Muscle of arm (tissue), 12 donors: ENCODE data around the gene MLC1. TPM values are rescaled to one million over a fixed set of nuclear protein-coding genes. Genes with fewer than 3 reads are reported as not detected.

Experiments used
- DNase-seq: peaks from one replicate; pipeline ENCODE4 v3.0.0-alpha.2; 2013
- polyA plus RNA-seq, 12 donors: library from polyadenylated mRNA; unstranded; fragments of 120-200 nt; gene quantifications; one replicate each; pipeline ENCODE4 v1.2.1, GENCODE V29; 2013; ENCODE audit not compliant: insufficient read length in 12 of 12

MLC1 gene
- polyA plus RNA-seq, 12 donors, result 0.59 to 3.3 (median 0.93) TPM; not detected in 2

- no peak for DNase-seq
These were observed 68.1 kb downstream of the MLC1 start for GRCh38 chr22:50016988-50017700.

DNA sequence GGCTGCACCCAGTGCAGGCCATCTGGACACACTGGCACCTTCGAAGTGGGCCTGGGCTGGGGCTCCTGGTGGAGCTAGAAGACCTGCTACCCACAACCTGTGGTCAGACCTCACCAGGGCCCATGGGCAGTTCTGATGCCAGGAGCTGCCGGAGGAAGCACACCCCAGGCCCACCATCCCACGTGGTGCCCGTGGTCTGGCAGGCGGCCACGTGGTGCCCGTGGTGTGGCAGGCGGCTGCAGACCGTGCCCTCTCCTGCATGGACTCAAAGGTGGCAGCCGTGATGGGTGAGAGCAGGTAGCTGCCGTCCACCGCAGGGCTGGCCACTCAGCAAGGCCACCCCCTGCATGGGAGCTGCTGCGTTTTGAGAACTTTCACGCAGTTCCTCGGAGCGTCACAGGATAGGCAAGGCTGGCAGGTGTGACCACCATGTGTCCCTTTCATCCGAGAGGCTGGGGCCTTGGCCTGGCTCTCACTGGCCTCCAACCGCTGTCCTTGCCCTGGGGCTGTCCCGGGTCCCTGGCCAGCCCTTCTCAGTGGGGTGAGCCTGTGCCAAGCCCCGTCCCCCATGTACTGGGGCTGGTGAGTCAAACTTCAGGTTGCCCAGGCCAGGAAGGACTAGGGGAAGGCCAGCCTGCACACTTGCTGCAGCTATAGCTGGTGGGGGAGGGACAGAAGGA lies 68.8 kb downstream of the MLC1 start:
- DNase-seq, result no peak

GRCh38 chr22:50015451-50016307 lies 69.5 kb downstream of the MLC1 start:
- DNase-seq, result no peak

GRCh38 chr22:50014655-50015401 lies 70.4 kb downstream of the MLC1 start:
- DNase-seq, result no peak

DNA sequence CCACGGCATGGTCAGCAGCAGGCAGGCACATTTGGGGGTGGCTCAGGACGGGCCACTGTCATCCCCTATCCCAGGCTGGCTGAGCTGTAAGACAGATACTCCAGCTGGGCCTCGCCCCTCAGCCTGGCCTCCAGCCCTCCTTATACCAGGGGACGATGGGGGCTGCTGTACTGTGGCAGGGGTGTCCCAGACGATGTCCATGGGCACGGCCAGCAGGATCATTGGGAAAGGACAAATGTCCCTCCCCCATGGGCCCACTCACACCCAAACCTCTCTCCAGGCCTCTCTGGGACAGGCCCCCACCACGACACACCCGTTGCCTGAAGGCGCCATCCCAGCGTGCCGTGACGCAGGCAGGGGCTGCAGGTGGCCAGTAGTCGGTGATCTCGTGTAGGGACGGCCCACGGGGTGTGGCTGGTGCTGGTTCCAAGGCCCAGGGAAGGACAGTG lies 71.1 kb downstream of the MLC1 start:
- DNase-seq, result no peak

DNA sequence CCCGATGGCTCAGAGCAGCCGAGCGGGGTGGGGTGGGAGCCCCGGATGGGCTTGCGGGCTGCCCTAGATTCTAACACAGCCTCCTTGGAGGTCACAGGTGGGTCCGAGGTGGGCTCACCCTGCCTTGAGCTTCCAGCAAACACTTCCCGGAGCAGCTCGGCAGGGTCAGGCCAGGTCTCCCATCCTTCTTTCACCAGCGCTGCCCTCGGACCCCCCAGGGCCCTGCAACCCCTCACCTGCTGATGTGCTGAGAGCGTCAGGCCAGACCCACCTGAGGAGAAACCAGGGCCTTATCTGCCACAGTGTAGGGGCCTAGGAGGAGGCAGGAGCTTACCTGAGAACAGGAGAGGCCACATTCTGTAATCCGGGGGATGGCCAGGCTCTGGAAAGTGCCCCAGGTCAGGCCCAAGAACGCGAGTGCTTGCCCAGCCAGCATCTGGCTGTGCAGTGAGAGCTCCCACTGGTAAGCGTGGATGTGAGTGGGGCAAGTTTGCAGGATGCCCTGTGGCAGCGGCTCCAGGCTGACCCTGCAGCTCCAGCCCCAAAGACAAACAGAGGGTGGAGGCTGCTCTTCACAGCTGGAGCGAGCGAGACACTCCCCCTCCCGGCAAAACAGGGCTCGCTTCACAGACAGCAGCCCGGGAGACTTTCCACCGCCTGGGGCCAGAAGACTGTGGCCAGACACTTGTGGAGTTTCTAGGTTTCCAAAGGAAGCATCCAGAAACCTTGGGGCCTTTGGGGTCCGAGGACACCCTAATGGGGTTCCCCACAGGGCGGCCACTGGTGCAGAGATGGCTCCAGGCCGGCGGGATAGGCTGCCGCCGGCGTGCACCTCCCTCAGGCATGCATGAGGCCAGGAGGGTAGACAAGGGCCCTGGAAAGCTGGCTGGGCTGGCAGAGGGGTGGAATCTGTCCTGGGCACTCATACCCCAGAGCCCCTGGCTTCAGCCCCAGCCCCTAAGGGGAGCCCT lies 72.7 kb downstream of the MLC1 start, which contains the start of gene IL17REL:
Gene IL17REL, minus strand, starts transcription at position 555 of the 971 bp plus-strand sequence. Its CDS starts 119 bp downstream, at position 436.
- DNase-seq, result no peak

- DNase-seq, result no peak
These were observed 73.6 kb downstream of the MLC1 start for GRCh38 chr22:50011447-50012210.

GRCh38 chr22:50010676-50011446 lies 74.4 kb downstream of the MLC1 start:
- no peak for DNase-seq

- DNase-seq, result no peak
These were observed 75.2 kb downstream of the MLC1 start for GRCh38 chr22:50009765-50010675.

Other genes with a start within 250 kb of the MLC1 start
- gene ZBED4, start 231.6 kb downstream of the MLC1 start, polyA plus RNA-seq, result 10 to 100 TPM in 11 of 12 donors, not detected in 1; 10.9 to 16.5 (median 12.7) TPM
- gene ALG12, start 167.0 kb downstream of the MLC1 start, polyA plus RNA-seq, result 10 to 100 TPM in 9 of 12 donors, 1 to 10 TPM in 2, not detected in 1; 6.3 to 17.2 (median 12.1) TPM
- 10 to 100 TPM in 11 of 12 donors, not detected in 1; 11.1 to 29.8 (median 18.2) TPM for gene CRELD2, start 166.8 kb downstream of the MLC1 start, polyA plus RNA-seq
- 10 to 100 TPM in 8 of 12 donors, 1 to 10 TPM in 3, not detected in 1; 9.0 to 28.2 (median 11.3) TPM for gene PIM3, start 124.7 kb downstream of the MLC1 start, polyA plus RNA-seq
- under 1 TPM in 3 of 12 donors, not detected in 9; 0.07 to 0.92 (median 0.10) TPM for gene IL17REL, start 72.7 kb downstream of the MLC1 start, polyA plus RNA-seq
- gene TTLL8, start 27.1 kb downstream of the MLC1 start, polyA plus RNA-seq, result not detected
- under 1 TPM in 9 of 12 donors, not detected in 3; 0.10 to 0.73 (median 0.49) TPM for gene MOV10L1, start 4.6 kb upstream of the MLC1 start, polyA plus RNA-seq
- under 1 TPM in 7 of 12 donors, not detected in 5; 0.05 to 0.43 (median 0.16) TPM for gene PANX2, start 85.3 kb upstream of the MLC1 start, polyA plus RNA-seq
- gene TRABD, start 100.5 kb upstream of the MLC1 start, polyA plus RNA-seq, result 10 to 100 TPM in 11 of 12 donors, not detected in 1; 13.4 to 21.8 (median 15.0) TPM
- 10 to 100 TPM in 7 of 12 donors, 1 to 10 TPM in 4, not detected in 1; 7.9 to 18.4 (median 10.6) TPM for gene SELENOO, start 115.6 kb upstream of the MLC1 start, polyA plus RNA-seq
- gene TUBGCP6, start 159.6 kb upstream of the MLC1 start, polyA plus RNA-seq, result 10 to 100 TPM in 11 of 12 donors, not detected in 1; 18.2 to 36.0 (median 28.9) TPM
- 10 to 100 TPM in 11 of 12 donors, not detected in 1; 10.6 to 40.6 (median 13.2) TPM for gene HDAC10, start 165.8 kb upstream of the MLC1 start, polyA plus RNA-seq
- 100 to 1,000 TPM in 1 of 12 donors, 10 to 100 TPM in 10, 1 to 10 TPM in 1; 9.0 to 156 (median 18.0) TPM for gene MAPK12, start 176.3 kb upstream of the MLC1 start, polyA plus RNA-seq
- gene MAPK11, start 185.0 kb upstream of the MLC1 start, polyA plus RNA-seq, result 1 to 10 TPM in 11 of 12 donors, not detected in 1; 4.4 to 7.4 (median 5.5) TPM
- gene PLXNB2, start 222.2 kb upstream of the MLC1 start, polyA plus RNA-seq, result 100 to 1,000 TPM in 3 of 12 donors, 10 to 100 TPM in 8, not detected in 1; 67.3 to 124 (median 74.3) TPM
- gene DENND6B, start 241.6 kb upstream of the MLC1 start, polyA plus RNA-seq, result 10 to 100 TPM in 1 of 12 donors, 1 to 10 TPM in 9, not detected in 2; 4.0 to 11.9 (median 4.4) TPM